Caco-2 (cell line): Measurements from ENCODE around the gene ATP10D. TPM values are rescaled to one million over a fixed set of nuclear protein-coding genes. Genes with fewer than 3 reads are reported as not detected.

ENCODE experiments used
- BruUV-seq: library from RNA; stranded (reverse); fragments of 400-500 nt; replicated peaks from 2 replicates; lab custom pipeline; 2021; lab: Mats Ljungman, UMichigan
- CTCF ChIA-PET: fragments of 300-600 bp; sonication (Branson Sonifier 250); formaldehyde crosslinking; loops from one replicate; lab custom pipeline; 2022; ENCODE audit warnings: antibody characterized with exemption; lab: Charles Lee
- POLR2A ChIA-PET: fragments of 300-600 bp; sonication (Branson Sonifier 250); formaldehyde crosslinking; loops from one replicate; lab custom pipeline; 2022; ENCODE audit warnings: antibody characterized with exemption; lab: Charles Lee
- DNase-seq, 2 experiments: peaks; one replicate each; pipeline versions ENCODE4 v3.0.0 to v3.0.0-alpha.2; 2020 to 2022
- H3K27me3 ChIP-seq: replicated peaks from 2 replicates; pipeline ENCODE4 v1.6.0; 2011; ENCODE audit warnings: low read length; ENCODE audit not compliant: control insufficient read depth, insufficient read depth
- H3K36me3 ChIP-seq: 2 replicates; pipeline ENCODE4 v1.5.1; 2011; ENCODE audit warnings: low read length; ENCODE audit not compliant: control insufficient read depth, insufficient read depth
- H3K4me1 ChIP-seq: fragments of 250-450 bp; sonication (Bioruptor Pico); 2 replicates; pipeline ENCODE4 v1.5.1; 2020; ENCODE audit warnings: mild to moderate bottlenecking
- H3K4me3 ChIP-seq: 2 replicates; pipeline ENCODE4 v1.5.1; 2011; ENCODE audit warnings: low read depth, mild to moderate bottlenecking, control low read depth, low read length
- H3K9me3 ChIP-seq: fragments of 250-450 bp; sonication (Bioruptor Pico); 2 replicates; pipeline ENCODE4 v1.5.1; 2020; ENCODE audit warnings: mild to moderate bottlenecking, moderate library complexity
- H3K27ac Mint-ChIP-seq: one replicate; pipeline ENCODE4 v1.8.0; 2022; ENCODE audit warnings: mixed read lengths; ENCODE audit not compliant: unreplicated experiment
- H3K27me3 Mint-ChIP-seq: one replicate; pipeline ENCODE4 v1.8.0; 2022; ENCODE audit warnings: mixed read lengths; ENCODE audit not compliant: insufficient read depth, unreplicated experiment
- H3K36me3 Mint-ChIP-seq: one replicate; pipeline ENCODE4 v1.8.0; 2022; ENCODE audit warnings: mild to moderate bottlenecking, mixed read lengths; ENCODE audit not compliant: insufficient read depth, unreplicated experiment
- H3K4me1 Mint-ChIP-seq: one replicate; pipeline ENCODE4 v1.8.0; 2022; ENCODE audit warnings: low read depth, mixed read lengths; ENCODE audit not compliant: unreplicated experiment
- H3K4me3 Mint-ChIP-seq: one replicate; pipeline ENCODE4 v1.8.0; 2022; ENCODE audit warnings: mild to moderate bottlenecking, moderate library complexity, mixed read lengths; ENCODE audit not compliant: unreplicated experiment
- H3K9me3 Mint-ChIP-seq: one replicate; pipeline ENCODE4 v1.8.0; 2022; ENCODE audit warnings: mixed read lengths; ENCODE audit not compliant: unreplicated experiment
- CTCF ChIP-seq, 2 experiments: fragments of 200-600 bp in 1 of 2; IDR thresholded peaks; 1 replicate in 1 of 2; 2 replicates in 1 of 2; pipeline versions ENCODE4 v1.5.1 to v1.8.0; 2011 to 2022; ENCODE audit warnings: antibody characterized with exemption in 1 of 2, control low read depth in 1 of 2, inconsistent platforms in 1 of 2, low read depth in 1 of 2, low read length in 1 of 2, mild to moderate bottlenecking in 1 of 2, moderate library complexity in 1 of 2; ENCODE audit not compliant: insufficient read depth in 1 of 2, severe bottlenecking in 1 of 2, unreplicated experiment in 1 of 2
- intact Hi-C: fragments of 100-400 bp; cut with micrococcal nuclease; formaldehyde crosslinking; loops from one replicate; pipeline ENCODE4 v1.10.0; 2022; ENCODE audit not compliant: unreplicated experiment
- total RNA-seq: library from RNA; stranded (reverse); gene quantifications from 2 replicates; pipeline ENCODE4 v1.2.3, GENCODE V29; 2022

Gene ATP10D
- total RNA-seq, 1 experiment from 2014 or later = 44.5 TPM

GRCh38 chr4:47617607-47618006 is 132.5 kb downstream of the ATP10D start:
- H3K4me1 ChIP-seq = no peaks in the 10 kb centered on the region
- intact Hi-C loops = no loop called here
- no peaks in the 10 kb centered on the region for H3K36me3 Mint-ChIP-seq
- no peaks in the 10 kb centered on the region for H3K9me3 Mint-ChIP-seq
- POLR2A ChIA-PET = no interaction called here
- CTCF ChIA-PET = no interaction called here
- no peak overlapping the region for H3K27ac Mint-ChIP-seq
- no peaks in the 10 kb centered on the region for H3K27me3 ChIP-seq
- peaks cover 10% of the 10 kb centered on the region for H3K27me3 Mint-ChIP-seq
- no peak for TF ChIP-seq CTCF (IDR thresholded peaks at IDR 0.05; ENCODE audit: insufficient read depth in 1 of 2, low read depth in 1 of 2, low read length in 1 of 2, severe bottlenecking in 1 of 2, unreplicated experiment in 1 of 2)
- no peaks in the 10 kb centered on the region for H3K9me3 ChIP-seq
- no peak for DNase-seq
- no TSS peak for BruUV-seq
- no peaks in the 10 kb centered on the region for H3K4me1 Mint-ChIP-seq
- H3K36me3 ChIP-seq = no peaks in the 10 kb centered on the region
- H3K4me3 ChIP-seq = no peak overlapping the region
- H3K4me3 Mint-ChIP-seq = no peak overlapping the region

GRCh38 chr4:47619691-47620090 is 134.6 kb downstream of the ATP10D start:
- Mint-ChIP-seq H3K9me3 (no peaks in the 10 kb centered on the region), H3K27ac (no peak overlapping the region), H3K27me3 (peaks cover 6% of the 10 kb centered on the region), H3K4me1 (no peaks in the 10 kb centered on the region), H3K4me3 (no peak overlapping the region), H3K36me3 (no peaks in the 10 kb centered on the region)
- no TSS peak for BruUV-seq
- CTCF ChIA-PET = no interaction called here
- H3K4me1 ChIP-seq = no peaks in the 10 kb centered on the region
- no peaks in the 10 kb centered on the region for H3K27me3 ChIP-seq
- no peaks in the 10 kb centered on the region for H3K36me3 ChIP-seq
- no peak for TF ChIP-seq CTCF (IDR thresholded peaks at IDR 0.05; ENCODE audit: insufficient read depth in 1 of 2, low read depth in 1 of 2, low read length in 1 of 2, severe bottlenecking in 1 of 2, unreplicated experiment in 1 of 2)
- intact Hi-C loops = no loop called here
- H3K4me3 ChIP-seq = no peak overlapping the region
- no peaks in the 10 kb centered on the region for H3K9me3 ChIP-seq
- DNase-seq = no peak
- POLR2A ChIA-PET = no interaction called here

GRCh38 chr4:47621181-47621580 is 136.1 kb downstream of the ATP10D start:
- ChIA-PET POLR2A (no interaction called here), CTCF (no interaction called here)
- Histone ChIP-seq H3K4me1 (no peaks in the 10 kb centered on the region; the same call in 1 of the 2 replicates), H3K9me3 (no peaks in the 10 kb centered on the region), H3K4me3 (no peak overlapping the region), H3K27me3 (no peaks in the 10 kb centered on the region), H3K36me3 (no peaks in the 10 kb centered on the region)
- no TSS peak for BruUV-seq
- TF ChIP-seq CTCF (IDR thresholded peaks at IDR 0.05; ENCODE audit: insufficient read depth in 1 of 2, low read depth in 1 of 2, low read length in 1 of 2, severe bottlenecking in 1 of 2, unreplicated experiment in 1 of 2) = no peak
- Mint-ChIP-seq H3K36me3 (no peaks in the 10 kb centered on the region), H3K27ac (no peak overlapping the region), H3K27me3 (peaks cover 6% of the 10 kb centered on the region), H3K9me3 (no peaks in the 10 kb centered on the region), H3K4me1 (no peaks in the 10 kb centered on the region), H3K4me3 (no peak overlapping the region)
- DNase-seq = no peak
- intact Hi-C loops = no loop called here
